GM20431 (cell line): Measurements from ENCODE around the gene FAM221A.
"Not testable (repeated sequence)": the region's sequence is repeated elsewhere in the genome, so short reads cannot be mapped to it uniquely, and the experiment has no call there.

Source experiments
- in situ Hi-C: fragments of 300-500 bp; cut with MseI, MboI; formaldehyde crosslinking; loops from one replicate; pipeline ENCODE4 v1.15.0; 2020; ENCODE audit warnings: low sequenced_read_pairs; ENCODE audit not compliant: unreplicated experiment

Gene FAM221A, protein sequence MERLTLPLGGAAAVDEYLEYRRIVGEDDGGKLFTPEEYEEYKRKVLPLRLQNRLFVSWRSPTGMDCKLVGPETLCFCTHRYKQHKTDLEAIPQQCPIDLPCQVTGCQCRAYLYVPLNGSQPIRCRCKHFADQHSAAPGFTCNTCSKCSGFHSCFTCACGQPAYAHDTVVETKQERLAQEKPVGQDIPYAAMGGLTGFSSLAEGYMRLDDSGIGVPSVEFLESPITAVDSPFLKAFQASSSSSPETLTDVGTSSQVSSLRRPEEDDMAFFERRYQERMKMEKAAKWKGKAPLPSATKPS

DNA sequence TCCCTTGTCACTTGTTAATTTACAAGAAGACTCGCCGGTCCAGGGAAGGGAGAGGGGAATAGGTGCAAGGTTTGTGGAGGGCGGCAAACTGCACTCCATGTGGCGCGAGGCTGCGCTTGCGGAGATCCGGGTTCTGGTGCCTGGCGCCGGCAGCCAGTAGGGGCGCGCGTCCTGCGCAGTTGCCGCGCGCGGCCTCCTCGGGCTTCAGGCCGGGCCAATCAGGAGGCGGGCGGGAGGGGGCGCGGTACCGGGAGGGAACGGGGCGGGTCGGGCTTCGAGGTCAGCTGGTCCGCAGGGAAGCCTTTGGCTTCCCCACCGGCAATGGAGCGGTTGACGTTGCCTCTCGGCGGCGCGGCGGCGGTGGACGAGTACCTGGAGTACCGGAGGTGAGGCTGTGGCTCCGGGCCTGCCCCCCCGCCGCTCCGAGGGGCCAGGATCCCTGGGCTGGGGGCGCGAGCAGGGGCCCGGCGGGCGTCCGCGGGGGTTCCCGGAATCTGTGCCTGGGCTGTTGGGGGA, at the start of gene FAM221A:
TSS of gene FAM221A (plus strand) at position 302 of the 516 bp plus-strand sequence. CDS start at position 322, 20 bp downstream.
- in situ Hi-C loops: no loop called here

DNA sequence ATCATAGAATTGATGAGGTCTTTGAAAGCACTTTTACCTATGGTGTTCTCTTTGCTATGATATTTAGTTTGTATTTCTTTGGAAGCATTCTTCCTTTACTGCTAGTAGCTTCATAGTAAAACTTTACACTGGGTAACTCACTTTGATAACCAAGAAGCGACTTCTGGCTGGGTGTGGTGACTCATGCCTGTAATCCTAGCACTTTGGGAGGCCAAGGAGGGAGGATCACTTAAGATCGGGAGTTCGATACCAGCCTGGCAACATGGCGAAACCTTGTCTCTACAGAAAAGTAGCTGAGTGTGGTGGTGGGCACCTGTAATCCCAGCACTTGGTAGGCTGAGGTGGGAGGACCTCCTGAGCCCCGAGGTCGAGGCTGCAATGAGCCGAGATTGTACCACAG, 46.6 kb upstream of the FAM221A start:
- in situ Hi-C loops: no loop called here

DNA sequence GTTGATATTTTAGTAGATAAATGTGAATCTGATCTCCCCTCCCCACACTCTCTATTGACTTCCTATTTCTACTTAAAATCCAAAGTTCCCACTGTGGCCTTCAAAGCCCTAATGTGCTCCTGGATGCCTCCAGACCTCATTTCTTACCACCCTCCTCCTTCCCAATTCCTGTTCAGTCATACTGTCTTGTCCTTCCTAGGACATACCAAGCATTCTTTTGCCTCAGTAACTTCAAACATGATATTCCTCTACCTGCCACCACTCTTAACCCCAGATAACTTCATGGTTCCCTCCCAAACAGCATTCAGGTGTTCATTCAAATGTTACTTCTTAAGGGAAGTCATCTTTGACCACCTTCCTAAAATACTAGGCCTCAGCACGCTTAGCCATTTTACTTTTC, 34.2 kb upstream of the FAM221A start:
- in situ Hi-C loops: no loop called here

DNA sequence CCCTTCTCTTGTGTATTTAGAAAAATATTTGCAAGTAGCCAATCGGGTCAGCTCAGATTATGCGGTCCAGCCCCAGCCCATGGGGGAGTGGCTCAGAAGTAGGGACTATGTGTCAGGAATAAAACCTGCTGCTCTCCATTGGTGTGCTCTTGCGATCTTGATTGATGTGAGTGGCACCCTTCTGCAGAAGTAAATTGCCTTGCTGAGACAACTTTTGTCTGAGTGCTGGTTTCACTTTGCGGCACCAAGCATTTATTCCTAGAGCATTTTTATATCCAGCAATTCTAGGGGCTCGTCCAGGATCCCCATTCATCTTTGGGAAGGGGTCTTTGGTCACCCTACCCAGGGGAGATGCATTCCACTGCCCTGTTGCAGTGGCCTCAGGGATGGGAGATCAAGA, 26.1 kb upstream of the FAM221A start:
- in situ Hi-C loops: no loop called here

DNA sequence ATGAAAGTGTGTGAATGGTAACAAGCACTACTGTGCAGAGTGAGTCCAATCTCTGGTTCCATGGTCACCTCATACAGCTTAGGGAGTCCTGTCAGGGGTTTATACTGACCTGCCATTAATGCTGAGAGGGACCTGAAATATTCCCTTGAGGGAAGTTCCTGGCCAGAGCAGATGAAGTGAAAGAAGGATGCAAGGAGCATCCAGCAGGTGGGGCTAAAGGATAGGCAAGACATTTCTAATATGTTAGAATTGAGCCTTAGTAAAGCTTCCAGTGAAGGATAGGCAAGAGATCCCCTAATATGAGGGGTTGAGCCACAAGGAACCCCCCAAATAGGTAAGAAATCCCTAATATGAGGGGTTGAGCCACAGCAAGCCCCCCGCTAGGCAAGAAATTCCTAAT, 25.5 kb upstream of the FAM221A start:
- in situ Hi-C loops: no loop called here

- in situ Hi-C loops: no loop called here
Measured at GRCh38 chr7:23655433-23655832, 24.6 kb upstream of the FAM221A start.

- in situ Hi-C loops: no loop called here
Measured at GRCh38 chr7:23658831-23659427, 21.1 kb upstream of the FAM221A start.

DNA sequence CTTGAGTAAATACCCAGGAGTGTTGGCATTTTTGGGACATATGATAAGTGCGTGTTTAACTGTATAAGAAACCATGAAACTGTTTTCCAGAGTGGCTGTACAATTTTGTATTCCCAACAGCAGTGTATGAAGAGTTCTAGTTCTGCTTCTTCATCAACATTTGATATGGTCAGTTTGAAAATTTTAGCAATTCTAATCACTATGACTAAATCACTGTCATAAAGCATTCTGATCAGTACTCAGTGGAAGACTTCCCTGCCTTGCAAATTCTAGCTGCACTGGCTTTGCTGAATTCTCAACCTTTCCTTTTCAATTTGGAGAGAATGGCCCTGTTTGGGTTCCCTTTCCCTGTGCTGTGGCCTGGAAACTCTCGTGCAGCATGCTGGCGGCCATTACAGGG, 18.6 kb upstream of the FAM221A start:
- in situ Hi-C loops: no loop called here

DNA sequence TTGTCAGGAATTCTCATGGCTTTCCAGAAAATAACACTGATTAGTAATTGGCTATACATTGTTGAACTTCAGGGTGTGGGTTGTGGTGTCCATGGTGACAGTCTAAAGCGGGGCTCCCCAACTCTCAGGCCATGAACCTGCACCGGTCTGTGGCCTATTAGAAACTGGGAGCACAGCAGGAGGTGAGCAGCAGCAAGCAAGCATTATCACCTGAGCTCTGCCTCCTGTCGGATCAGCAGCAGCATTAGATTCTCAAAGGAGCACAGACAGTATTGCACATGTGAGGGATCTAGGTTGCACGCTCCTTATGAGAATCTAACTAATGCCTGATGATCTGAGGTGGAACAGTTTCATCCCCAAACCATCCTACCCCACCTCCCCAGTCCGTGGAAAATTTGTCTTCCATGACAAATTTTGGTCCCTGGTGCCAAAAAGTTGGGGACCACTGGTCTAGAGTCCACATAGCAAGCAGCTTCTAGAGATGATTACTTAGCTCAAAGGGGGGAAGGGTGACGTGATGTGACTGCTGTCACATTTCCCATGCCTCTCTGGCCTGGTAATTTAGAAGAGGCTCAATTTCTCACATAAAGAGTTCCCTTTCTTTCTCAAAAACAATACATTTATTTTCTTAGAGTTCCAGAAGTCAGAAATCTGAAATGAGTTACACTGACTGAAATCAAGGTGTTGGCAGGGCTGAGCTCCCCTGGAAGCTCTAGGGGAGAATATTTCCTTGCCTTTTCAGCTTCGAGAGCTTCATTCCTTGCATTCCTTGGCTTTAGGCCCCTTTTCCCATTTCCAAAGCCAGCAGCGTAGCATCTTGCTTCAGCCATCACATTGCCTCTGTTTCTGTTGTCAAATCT, 17.6 kb upstream of the FAM221A start:
- in situ Hi-C loops: no loop called here

DNA sequence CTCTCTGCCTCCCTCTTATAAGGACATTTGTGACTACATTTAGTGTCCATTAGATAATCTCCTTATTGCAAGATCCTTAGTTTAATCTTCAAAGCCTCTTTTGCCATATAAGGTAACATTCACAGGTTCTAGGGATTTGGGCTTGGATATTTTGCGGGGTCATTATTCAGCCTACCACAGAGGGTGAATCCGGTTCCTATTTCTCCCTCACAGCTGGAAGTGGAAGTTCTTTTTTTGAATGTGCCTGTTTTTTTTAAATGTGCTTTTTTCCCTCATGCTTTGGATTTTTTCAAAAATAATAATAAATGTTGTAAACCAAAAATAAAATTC, 17.1 kb upstream of the FAM221A start:
- in situ Hi-C loops: no loop called here

DNA sequence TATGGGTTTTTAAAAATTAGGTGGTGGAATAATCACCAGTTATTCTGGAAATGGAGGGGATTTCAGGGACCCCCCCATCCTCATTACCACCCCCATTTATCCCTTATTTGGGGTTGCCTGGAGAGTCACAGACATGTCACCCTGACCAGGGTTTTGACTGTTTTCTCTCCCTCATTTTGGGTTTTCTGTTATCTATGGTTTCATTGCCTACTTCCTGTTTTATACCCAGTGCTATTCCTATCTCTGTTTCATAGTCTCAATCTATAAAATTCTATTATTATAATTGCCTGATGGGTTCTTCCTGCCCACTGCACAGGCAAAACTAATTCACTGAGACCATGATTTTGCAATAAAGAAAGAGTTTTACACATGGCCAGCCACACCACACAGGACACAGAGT, 15.9 kb upstream of the FAM221A start:
- in situ Hi-C loops: no loop called here

DNA sequence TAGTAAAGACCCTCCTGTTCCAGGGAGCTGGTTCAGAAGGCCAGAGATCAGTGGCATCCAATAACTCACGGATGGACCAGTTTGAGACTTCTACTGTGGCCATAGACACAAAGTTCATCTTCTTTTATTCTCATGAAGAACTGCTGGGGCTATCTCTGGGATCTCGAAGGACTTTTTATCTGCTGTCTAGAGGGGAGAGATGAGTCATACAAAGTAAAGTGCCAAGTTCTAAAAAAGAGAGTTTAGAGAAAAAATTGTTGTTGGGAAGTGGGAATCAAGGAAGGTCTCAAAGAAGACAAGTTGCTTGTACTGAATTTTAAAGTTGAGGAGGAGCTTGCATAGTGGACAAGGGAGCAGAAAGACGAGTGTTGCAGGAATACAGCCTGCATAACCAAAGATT, 8.0 kb upstream of the FAM221A start:
- in situ Hi-C loops: no loop called here

- in situ Hi-C loops: no loop called here
Measured at GRCh38 chr7:23680414-23681405, 711 bp downstream of the FAM221A start.

DNA sequence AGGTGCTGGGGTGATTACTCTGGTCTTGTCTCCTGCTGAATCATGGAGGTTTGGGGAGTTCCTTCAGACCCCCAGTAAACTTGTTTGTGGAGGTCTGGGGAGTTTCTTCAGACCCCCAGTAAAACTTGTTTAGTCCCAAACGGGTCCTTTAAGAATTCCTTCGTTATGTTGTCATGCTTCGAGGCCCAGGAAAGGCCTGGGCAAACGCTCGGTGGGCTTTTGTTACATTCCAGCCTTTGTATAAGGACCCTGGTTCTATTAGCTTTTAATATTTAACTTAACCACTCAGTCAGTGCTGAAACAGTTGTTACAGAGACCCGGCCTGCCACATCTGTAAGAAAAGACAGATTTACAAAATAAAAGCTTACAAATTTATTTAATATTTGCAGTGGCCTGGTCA, 4.0 kb downstream of the FAM221A start:
- in situ Hi-C loops: not testable (repeated sequence)

DNA sequence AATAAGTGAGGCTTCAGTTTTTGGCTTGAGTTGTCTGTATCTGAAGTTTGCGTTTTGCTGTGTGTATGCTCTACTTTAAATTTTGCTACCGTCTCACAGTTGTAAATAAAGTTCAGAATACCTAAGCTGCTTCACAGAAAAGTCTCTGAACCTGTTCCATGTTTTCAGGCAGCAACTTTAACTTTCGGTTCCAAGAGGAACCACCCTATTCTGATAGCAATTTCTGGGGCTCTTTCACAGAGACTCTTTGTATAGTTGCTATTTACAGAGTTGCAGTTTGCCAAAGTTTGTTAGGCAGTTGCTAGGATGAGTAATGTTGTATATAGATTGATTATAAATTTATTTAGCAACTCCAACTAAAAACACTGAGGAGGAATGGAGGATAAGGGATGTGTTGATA, 5.7 kb downstream of the FAM221A start:
- in situ Hi-C loops: no loop called here

DNA sequence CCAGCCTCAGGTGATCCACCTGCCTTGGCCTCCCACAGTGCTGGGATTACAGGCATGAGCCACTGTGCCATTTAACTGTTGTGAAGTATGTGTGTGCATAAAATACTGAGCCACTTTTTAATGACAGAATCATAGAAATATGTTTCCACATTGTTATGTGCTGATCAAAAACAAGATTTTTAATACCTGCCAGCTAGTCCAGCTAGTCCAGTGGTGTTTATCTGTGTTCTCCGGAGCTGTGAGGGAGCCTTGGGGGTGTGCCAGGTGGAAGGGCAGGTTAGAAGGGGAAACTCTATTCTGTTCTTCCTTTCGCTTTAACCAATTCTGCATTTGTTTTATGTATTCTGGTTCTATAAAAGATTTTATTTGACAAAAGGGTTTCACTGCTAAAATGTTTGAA, 7.0 kb downstream of the FAM221A start:
- in situ Hi-C loops: no loop called here

- in situ Hi-C loops: no loop called here
Measured at GRCh38 chr7:23689165-23689564, 9.2 kb downstream of the FAM221A start.

- in situ Hi-C loops: loop anchor here (10.0 kb wide), 1 partner anchor 117 kb away; no protein-coding TSS in a partner anchor
Measured at GRCh38 chr7:23691320-23691719, 11.3 kb downstream of the FAM221A start.

GRCh38 chr7:23693224-23693623, 13.2 kb downstream of the FAM221A start:
- in situ Hi-C loops: loop anchor here (10.0 kb wide), 1 partner anchor 118 kb away; no protein-coding TSS in a partner anchor
